IPS DF 19.7 (cell line): Measurements from ENCODE around the gene TRIM8.
"Not testable (repeated sequence)": the region's sequence is repeated elsewhere in the genome, so short reads cannot be mapped to it uniquely, and the experiment has no call there.

Source experiments
- DNase-seq: peaks from one replicate; pipeline ENCODE4 v3.0.0-alpha.2; 2013; ENCODE audit warnings: low read depth, low spot score

The TRIM8 gene

DNA sequence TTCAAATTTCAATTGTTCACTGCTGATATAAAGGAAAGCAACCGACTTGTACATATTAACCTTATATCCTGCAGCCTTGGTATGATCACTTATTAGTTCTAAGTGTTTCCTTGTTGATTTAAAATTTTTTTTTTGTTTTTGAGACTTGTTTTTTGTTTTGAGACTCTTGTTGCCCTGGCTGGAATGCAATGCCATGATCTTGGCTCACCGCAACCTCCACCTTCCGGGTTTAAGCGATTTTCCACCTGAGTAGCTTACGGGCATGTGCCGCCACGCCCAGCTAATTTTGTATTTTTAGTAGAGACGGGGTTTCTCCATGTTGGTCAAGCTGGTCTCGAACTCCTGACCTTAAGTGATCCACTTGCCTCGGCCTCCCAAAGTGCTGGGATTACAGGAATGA, 51.1 kb downstream of the TRIM8 start:
- DNase-seq = not testable (repeated sequence)

DNA sequence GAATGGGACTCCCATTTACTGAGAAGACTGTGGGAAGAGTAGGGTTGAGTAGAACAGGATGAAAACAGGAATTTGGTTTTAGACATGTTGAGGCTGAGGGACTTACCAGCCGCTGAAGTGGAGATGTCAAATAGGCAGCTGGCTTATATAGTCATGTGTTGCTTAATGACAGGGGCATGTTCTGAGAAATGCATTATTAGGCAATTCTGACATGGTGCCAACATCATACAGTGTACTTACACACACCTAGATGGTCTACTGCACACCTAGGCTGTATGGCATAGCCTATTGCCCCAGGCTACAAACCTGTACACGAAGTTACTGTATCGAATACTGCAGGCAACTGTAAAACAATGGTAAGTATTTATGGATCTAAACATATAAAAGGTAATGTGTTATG, 52.5 kb downstream of the TRIM8 start:
- DNase-seq = no peak

DNA sequence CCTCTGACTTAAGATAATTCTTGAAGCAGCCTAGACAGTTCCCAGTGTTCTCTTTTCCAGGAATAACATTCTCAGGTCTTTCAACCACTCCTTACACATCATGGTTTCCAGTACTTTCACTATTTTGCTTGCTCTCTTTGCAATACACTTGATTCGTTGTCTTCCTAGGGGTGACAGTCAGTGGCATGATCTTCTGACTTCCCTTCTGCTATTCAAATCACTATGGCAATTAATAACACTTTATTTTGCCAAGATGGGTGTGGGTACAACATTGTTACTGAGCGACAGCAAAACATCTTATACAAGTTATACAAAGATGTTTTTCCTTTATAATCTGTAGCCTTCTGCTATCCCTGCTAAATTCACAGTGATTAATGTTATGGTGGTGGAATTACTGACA, 54.6 kb downstream of the TRIM8 start:
- no peak for DNase-seq

DNA sequence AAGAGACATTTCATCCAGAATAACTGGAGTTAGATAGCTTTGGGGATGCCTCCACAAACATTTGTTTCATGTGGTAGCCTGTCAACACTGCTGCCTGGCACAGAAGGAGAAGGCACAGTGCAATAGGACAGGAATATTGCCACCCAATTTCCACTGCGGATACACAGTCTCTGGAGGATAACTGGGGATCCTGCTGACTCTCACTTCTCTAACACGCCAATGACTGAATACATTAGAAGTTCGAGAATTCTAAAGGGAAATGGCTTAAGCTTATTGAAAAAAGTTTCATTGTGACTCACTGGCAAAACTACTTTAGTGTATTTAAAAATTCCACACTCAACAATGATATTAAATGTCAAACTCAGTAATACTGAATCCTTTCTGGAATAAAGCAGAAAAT, 57.0 kb downstream of the TRIM8 start:
- no peak for DNase-seq

DNA sequence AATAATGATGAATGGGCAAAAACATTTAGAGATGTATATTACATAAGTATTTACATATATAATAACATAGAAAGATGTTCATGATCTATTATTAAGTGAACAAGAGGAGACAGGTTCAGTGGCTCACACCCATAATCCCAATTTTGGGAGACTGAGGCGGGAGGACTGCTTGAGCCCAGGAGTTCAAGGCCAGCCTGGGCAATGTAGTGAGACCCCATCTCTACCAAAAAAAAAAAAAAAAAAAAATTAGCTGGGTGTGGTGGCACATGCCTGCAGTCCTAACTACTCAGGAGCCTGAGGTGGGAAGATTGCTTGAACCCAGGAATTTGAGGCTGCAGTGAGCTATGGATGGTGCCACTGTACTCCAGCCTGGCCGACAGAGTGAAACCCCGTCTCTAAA, 57.5 kb downstream of the TRIM8 start:
- DNase-seq = no peak

DNA sequence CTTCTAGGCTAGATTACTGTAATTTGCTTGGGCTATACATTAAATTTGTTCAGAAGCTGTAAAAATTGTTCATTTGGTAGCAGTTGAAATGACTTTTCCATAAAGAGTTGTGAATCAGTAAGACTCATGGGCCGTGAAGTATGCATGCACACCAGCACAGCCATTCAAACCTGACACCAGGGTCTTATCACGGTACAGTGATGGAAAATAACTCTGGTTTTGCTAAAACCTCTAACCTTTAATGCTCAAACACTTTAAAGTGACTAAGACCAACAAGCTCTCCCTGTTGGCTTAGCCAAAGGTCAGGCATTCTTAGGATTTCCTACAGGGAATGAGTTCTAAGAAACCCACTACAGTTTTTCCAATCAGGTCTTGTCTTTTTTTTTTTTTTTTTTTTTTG, 58.5 kb downstream of the TRIM8 start:
- no peak for DNase-seq

DNA sequence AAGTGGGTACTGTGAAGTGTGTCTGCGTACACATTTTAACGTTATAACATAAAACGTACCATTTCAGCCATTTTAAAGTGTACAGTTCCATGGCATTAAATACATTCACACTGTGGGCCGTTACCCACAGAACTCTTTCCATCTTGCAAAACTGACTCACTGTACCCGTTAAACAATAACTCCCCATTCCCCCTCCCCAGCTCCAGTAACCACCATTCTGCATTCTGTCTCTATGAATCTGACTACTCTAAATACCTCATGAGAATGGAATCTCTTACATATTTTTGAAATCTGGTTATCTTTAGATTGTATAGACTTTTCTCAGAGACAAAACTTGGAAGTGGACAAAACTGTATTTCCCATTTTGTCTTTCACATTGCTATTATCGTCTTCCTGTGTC, 60.6 kb downstream of the TRIM8 start:
- no peak for DNase-seq

DNA sequence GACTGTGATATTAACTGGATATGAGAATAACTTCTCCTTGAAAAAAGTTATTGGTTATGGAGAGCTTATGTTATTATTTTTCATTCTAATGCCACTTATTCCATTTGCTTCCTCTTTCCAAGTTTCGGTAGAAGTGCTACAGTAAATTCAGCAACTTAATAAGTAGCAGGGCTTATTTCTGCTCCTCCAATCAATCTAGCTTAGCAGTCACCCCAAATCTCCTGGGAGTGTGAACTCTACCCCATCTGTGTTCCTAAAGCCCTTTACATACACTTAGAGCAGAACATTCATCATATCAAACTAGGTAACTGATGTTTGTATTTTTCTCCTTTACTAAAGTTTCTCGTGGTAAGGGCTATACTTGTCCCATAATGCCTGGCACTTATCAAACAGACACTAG, 61.3 kb downstream of the TRIM8 start:
- DNase-seq = no peak
